HepG2 (cell line): Measurements from ENCODE around the gene RIN3. TPM values are rescaled to one million over a fixed set of nuclear protein-coding genes. Genes with fewer than 3 reads are reported as not detected.

Experiments used
- ATAC-seq: fragments of 200-7000 bp; cut with Tn5 transposase; 3 replicates; pipeline ENCODE4 v1.9.1; 2020; ENCODE audit warnings: mild to moderate bottlenecking, moderate library complexity
- BruUV-seq: library from RNA; stranded (reverse); fragments of 400-500 nt; replicated peaks from 2 replicates; lab custom pipeline; 2021; lab: Mats Ljungman, UMichigan
- CTCF ChIA-PET: fragments of 300-600 bp; formaldehyde crosslinking; extraction: SDS; loops from one replicate; lab custom pipeline; 2021; ENCODE audit warnings: low total read pairs, inconsistent platforms, low intra/inter-chr PET ratio; lab: Yijun Ruan, JAX
- POLR2A ChIA-PET: fragments of 350-600 bp; sonication (Branson Sonifier 250); formaldehyde crosslinking; loops from one replicate; lab custom pipeline; 2020; ENCODE audit warnings: antibody characterized with exemption, inconsistent platforms; lab: Yijun Ruan, JAX
- DNase-seq: peaks from one replicate; pipeline ENCODE4 v3.0.0-alpha.2; 2015; ENCODE audit warnings: low spot score
- FAIRE-seq: peaks from 3 replicates; lab custom pipeline; 2011; peaks lifted over from hg19 to GRCh38; lab: Jason Lieb, UNC
- H2AFZ ChIP-seq: one replicate; pipeline ENCODE4 v1.6.1; 2011; ENCODE audit warnings: low read length, inconsistent platforms
- H3K27ac ChIP-seq: fragments of 300-600 bp; 3 replicates; pipeline ENCODE4 v1.8.0; 2011; ENCODE audit warnings: mixed run types, mild to moderate bottlenecking, mixed read lengths, low read length, inconsistent platforms; ENCODE audit not compliant: insufficient read depth; ENCODE audit errors: extremely low read length
- H3K27me3 ChIP-seq, 2 experiments: fragments of 200-600 bp in 1 of 2; 2 replicates in 1 of 2; 3 replicates in 1 of 2; pipeline versions ENCODE4 v1.6.0 to v1.8.0; 2011; ENCODE audit warnings: low read length in 2 of 2, mild to moderate bottlenecking in 2 of 2, moderate library complexity in 2 of 2, inconsistent platforms in 1 of 2; ENCODE audit not compliant: insufficient read depth in 2 of 2, control insufficient read depth in 1 of 2
- H3K36me3 ChIP-seq, 2 experiments: fragments of 200-600 bp in 1 of 2; replicated peaks in 1 of 2; 2 replicates in 1 of 2; 3 replicates in 1 of 2; pipeline versions ENCODE4 v1.5.1 to v1.8.0; 2011; ENCODE audit warnings: low read length in 2 of 2, inconsistent platforms in 1 of 2; ENCODE audit not compliant: insufficient read depth in 2 of 2, control insufficient read depth in 1 of 2
- H3K4me1 ChIP-seq: 2 replicates; pipeline ENCODE4 v1.5.1; 2012; ENCODE audit warnings: low read length, inconsistent platforms; ENCODE audit not compliant: insufficient read depth
- H3K4me2 ChIP-seq: 2 replicates; pipeline ENCODE4 v1.6.0; 2011; ENCODE audit warnings: low read depth, low read length, inconsistent platforms
- H3K4me3 ChIP-seq, 3 experiments: fragments of 200-600 bp in 1 of 3; sonication (generic), shearing (Covaris generic) in 1 of 3; replicated peaks in 1 of 3; 2 replicates each; pipeline ENCODE4 v1.5.1; 2011 to 2016; ENCODE audit warnings: low read length in 3 of 3, inconsistent platforms in 2 of 3, low read depth in 2 of 3, mild to moderate bottlenecking in 2 of 3, control low read depth in 1 of 3, mixed read lengths in 1 of 3; ENCODE audit not compliant: insufficient read depth in 1 of 3
- H3K79me2 ChIP-seq: one replicate; pipeline ENCODE4 v1.6.1; 2011; ENCODE audit warnings: low read length, inconsistent platforms; ENCODE audit not compliant: insufficient read depth
- H3K9ac ChIP-seq: 2 replicates; pipeline ENCODE4 v1.6.0; 2011; ENCODE audit warnings: mild to moderate bottlenecking, low read depth, low read length, inconsistent platforms; ENCODE audit not compliant: insufficient read depth
- H3K9me3 ChIP-seq: 2 replicates; pipeline ENCODE4 v1.5.1; 2012; ENCODE audit warnings: mild to moderate bottlenecking, low read length
- H4K20me1 ChIP-seq: 2 replicates; pipeline ENCODE4 v1.6.0; 2011; ENCODE audit warnings: inconsistent platforms, mild to moderate bottlenecking, low read length, moderate library complexity; ENCODE audit not compliant: insufficient read depth
- E2F5 ChIP-seq: sonication (generic); formaldehyde crosslinking; conservative IDR thresholded peaks from 2 replicates; pipeline ENCODE4 v1.4.0; 2020; ENCODE audit warnings: missing genetic modification reagents
- HHEX ChIP-seq: IDR thresholded peaks from 2 replicates; pipeline ENCODE4 v1.6.1; 2016; ENCODE audit warnings: control low read depth
- IRF2 ChIP-seq: IDR thresholded peaks from 2 replicates; pipeline ENCODE4 v1.6.1; 2018; ENCODE audit warnings: missing genetic modification reagents, missing compliant biosample characterization
- KDM1A ChIP-seq: IDR thresholded peaks from 2 replicates; pipeline ENCODE4 v1.6.1; 2016; ENCODE audit warnings: missing compliant biosample characterization
- MEIS1 ChIP-seq: sonication (generic); formaldehyde crosslinking; IDR thresholded peaks from 2 replicates; pipeline ENCODE4 v1.9.0; 2021; ENCODE audit warnings: mild to moderate bottlenecking, missing genetic modification reagents, moderate library complexity, borderline replicate concordance
- PLRG1 ChIP-seq: fragments of 450-650 bp; conservative IDR thresholded peaks from 2 replicates; pipeline ENCODE4 v1.6.1; 2016
- PRDM10 ChIP-seq: sonication (generic); formaldehyde crosslinking; IDR thresholded peaks from 2 replicates; pipeline ENCODE4 v1.4.0; 2020; ENCODE audit warnings: low read depth, missing genetic modification reagents
- PREB ChIP-seq: sonication (generic); formaldehyde crosslinking; IDR thresholded peaks from 2 replicates; pipeline ENCODE4 v1.4.0; 2020; ENCODE audit warnings: missing genetic modification reagents
- RBFOX2 ChIP-seq: fragments of 200-400 bp; formaldehyde crosslinking; IDR thresholded peaks from 2 replicates; pipeline ENCODE4 v1.6.1; 2017; ENCODE audit warnings: low read depth, mild to moderate bottlenecking, low read length
- SSRP1 ChIP-seq: IDR thresholded peaks from 2 replicates; pipeline ENCODE4 v1.6.1; 2016; ENCODE audit warnings: control low read depth
- TP53 ChIP-seq: sonication (generic); formaldehyde crosslinking; conservative IDR thresholded peaks from 2 replicates; pipeline ENCODE4 v1.4.0; 2020; ENCODE audit warnings: missing genetic modification reagents
- TRIM22 ChIP-seq: fragments of 450-650 bp; IDR thresholded peaks from 2 replicates; pipeline ENCODE4 v1.6.1; 2017
- ZNF30 ChIP-seq: sonication (generic); formaldehyde crosslinking; IDR thresholded peaks from 2 replicates; pipeline ENCODE4 v1.5.0; 2020; ENCODE audit warnings: mild to moderate bottlenecking, missing genetic modification reagents
- ZNF33B ChIP-seq: sonication (generic); formaldehyde crosslinking; IDR thresholded peaks from 2 replicates; pipeline ENCODE4 v1.5.1; 2020; ENCODE audit warnings: mild to moderate bottlenecking, missing genetic modification reagents
- ZNF382 ChIP-seq: sonication (generic); formaldehyde crosslinking; IDR thresholded peaks from 2 replicates; pipeline ENCODE4 v1.5.0; 2020; ENCODE audit warnings: missing genetic modification reagents, mild to moderate bottlenecking, borderline replicate concordance
- ZNF547 ChIP-seq: sonication (generic); formaldehyde crosslinking; IDR thresholded peaks from 2 replicates; pipeline ENCODE4 v1.5.1; 2020; ENCODE audit warnings: mild to moderate bottlenecking, missing genetic modification reagents
- ZNF790 ChIP-seq: sonication (generic); formaldehyde crosslinking; IDR thresholded peaks from 2 replicates; pipeline ENCODE4 v1.8.0; 2022; ENCODE audit warnings: missing genetic modification reagents, mild to moderate bottlenecking, borderline replicate concordance
- WGBS: methylation state at CpG from one replicate; pipeline ENCODE4 v1.1.6; 2017; ENCODE audit warnings: low lambda C conversion rate; 5-methylcytosine and 5-hydroxymethylcytosine counted together
- in situ Hi-C: cut with HindIII; loops from 2 replicates; pipeline ENCODE4 v1.10.0; 2017; ENCODE audit warnings: low pct_unique_long_range_greater_than_20kb; ENCODE audit not compliant: extremely low pct_ligation_motif_present
- intact Hi-C: fragments of 100-400 bp; cut with micrococcal nuclease; formaldehyde crosslinking; loops from one replicate; pipeline ENCODE4 v1.10.0; 2022; ENCODE audit not compliant: unreplicated experiment
- polyA plus RNA-seq, 8 experiments: library from polyadenylated mRNA; depleted of rRNA in 3 of 8; stranded (reverse) in 7 of 8; unstranded in 1 of 8; fragments of >200 nt; fragmentation: Illumina TruSeq in 4 of 8; extraction: Trizol in 4 of 8; gene quantifications; 2 replicates each; pipeline versions ENCODE4 v1.2.1 to v1.2.3, GENCODE V29; 2011 to 2016; ENCODE audit warnings: low read depth in 4 of 8, missing spikeins in 1 of 8, mixed read lengths in 1 of 8; ENCODE audit not compliant: insufficient read depth in 1 of 8
- total RNA-seq, 5 experiments: library from RNA; depleted of rRNA; stranded (reverse); fragments of >200 nt; fragmentation: Illumina TruSeq; extraction: Trizol; gene quantifications; 2 replicates each; pipeline ENCODE4 v1.2.3, GENCODE V29; 2016; ENCODE audit warnings: low read depth in 1 of 5

RIN3 gene
- total and polyA plus RNA-seq, 2 of the 13 experiments (the other 11 are each of a cell fraction or from before 2014, with no cell fraction given), result 2.3 to 3.6 TPM

- 86% methylated on average over 1 of the region's 1 CpG for WGBS
- Histone ChIP-seq H3K9me3 (no peaks in the 10 kb centered on the region), H3K36me3 (no peaks in the 10 kb centered on the region), H3K27me3 (no peaks in the 10 kb centered on the region; a peak in 2 of 5 replicates), H3K9ac (no peak overlapping the region), H3K4me1 (peaks cover 40% of the 10 kb centered on the region), H4K20me1 (no peaks in the 10 kb centered on the region), H3K4me2 (no peak overlapping the region), H3K27ac (no peak overlapping the region), H2AFZ (no peak overlapping the region), H3K79me2 (no peaks in the 10 kb centered on the region), H3K4me3 (no peak overlapping the region)
- in situ Hi-C loops (no loop called here), intact Hi-C loops (loop anchor here (5.0 kb wide), 1 partner anchor 41 kb away; the partner anchor contains the start of gene RIN3)
- ChIA-PET POLR2A (no interaction called here), CTCF (no interaction called here)
- TF ChIP-seq E2F5 (CRISPR knock-in tag) (no peak), KDM1A (no peak), ZNF547 (CRISPR knock-in tag) (no peak), PLRG1 (no peak), PRDM10 (no peak), ZNF382 (CRISPR knock-in tag) (no peak), PREB (CRISPR knock-in tag) (no peak), RBFOX2 (no peak), ZNF33B (CRISPR knock-in tag) (no peak), TRIM22 (no peak), IRF2 (CRISPR knock-in tag) (no peak), TP53 (CRISPR knock-in tag) (no peak), SSRP1 (CRISPR knock-in tag) (no peak), ZNF790 (CRISPR knock-in tag) (no peak), MEIS1 (CRISPR knock-in tag) (no peak), ZNF30 (CRISPR knock-in tag) (no peak), HHEX (CRISPR knock-in tag) (no peak)
- FAIRE-seq, result no peak
- DNase-seq, result no peak
- no peak for ATAC-seq
- no TSS peak for BruUV-seq
Measured at GRCh38 chr14:92470811-92471210, 42.8 kb upstream of the RIN3 start.
